ENCODE results near the gene SHKBP1. TPM values are rescaled to one million over a fixed set of nuclear protein-coding genes. Genes with fewer than 3 reads are reported as not detected.

The SHKBP1 gene
- total RNA-seq, 4 donors from 2014 or later, result 29.0 to 48.4 (median 34.8) TPM

DNA sequence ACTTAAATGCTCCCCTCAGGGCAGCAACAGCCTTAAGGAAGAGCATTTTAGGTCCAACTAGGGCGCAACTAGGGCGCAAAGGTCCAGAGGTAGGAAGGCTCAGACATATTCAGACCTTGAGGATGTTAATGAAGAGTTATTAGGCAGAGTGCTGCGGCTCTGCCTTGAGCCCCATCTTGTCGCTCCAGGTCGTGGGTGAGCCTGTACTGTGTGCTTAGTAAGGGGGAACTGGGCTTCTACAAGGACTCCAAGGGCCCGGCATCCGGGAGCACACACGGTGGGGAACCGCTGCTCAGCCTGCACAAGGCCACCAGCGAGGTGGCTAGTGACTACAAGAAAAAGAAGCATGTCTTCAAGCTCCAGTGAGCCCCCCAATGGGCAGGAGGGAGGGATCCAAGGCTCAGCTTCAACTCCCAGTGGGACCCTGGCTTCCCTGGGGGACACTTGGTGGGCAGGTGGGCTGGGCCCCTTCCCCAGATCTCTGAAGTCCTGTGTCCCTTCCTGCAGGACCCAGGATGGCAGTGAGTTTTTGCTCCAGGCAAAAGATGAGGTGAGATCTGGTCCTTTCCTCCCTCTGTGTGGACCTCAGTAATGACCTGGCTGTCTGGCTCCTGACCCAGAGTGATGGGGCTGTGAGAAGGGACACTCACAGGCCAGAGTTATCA, 4.7 kb upstream of the SHKBP1 start:
- TF ChIP-seq, protein P1, sequence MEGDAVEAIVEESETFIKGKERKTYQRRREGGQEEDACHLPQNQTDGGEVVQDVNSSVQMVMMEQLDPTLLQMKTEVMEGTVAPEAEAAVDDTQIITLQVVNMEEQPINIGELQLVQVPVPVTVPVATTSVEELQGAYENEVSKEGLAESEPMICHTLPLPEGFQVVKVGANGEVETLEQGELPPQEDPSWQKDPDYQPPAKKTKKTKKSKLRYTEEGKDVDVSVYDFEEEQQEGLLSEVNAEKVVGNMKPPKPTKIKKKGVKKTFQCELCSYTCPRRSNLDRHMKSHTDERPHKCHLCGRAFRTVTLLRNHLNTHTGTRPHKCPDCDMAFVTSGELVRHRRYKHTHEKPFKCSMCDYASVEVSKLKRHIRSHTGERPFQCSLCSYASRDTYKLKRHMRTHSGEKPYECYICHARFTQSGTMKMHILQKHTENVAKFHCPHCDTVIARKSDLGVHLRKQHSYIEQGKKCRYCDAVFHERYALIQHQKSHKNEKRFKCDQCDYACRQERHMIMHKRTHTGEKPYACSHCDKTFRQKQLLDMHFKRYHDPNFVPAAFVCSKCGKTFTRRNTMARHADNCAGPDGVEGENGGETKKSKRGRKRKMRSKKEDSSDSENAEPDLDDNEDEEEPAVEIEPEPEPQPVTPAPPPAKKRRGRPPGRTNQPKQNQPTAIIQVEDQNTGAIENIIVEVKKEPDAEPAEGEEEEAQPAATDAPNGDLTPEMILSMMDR (IDR thresholded peaks at IDR 0.05; ENCODE audit: low read depth), result no peak

DNA sequence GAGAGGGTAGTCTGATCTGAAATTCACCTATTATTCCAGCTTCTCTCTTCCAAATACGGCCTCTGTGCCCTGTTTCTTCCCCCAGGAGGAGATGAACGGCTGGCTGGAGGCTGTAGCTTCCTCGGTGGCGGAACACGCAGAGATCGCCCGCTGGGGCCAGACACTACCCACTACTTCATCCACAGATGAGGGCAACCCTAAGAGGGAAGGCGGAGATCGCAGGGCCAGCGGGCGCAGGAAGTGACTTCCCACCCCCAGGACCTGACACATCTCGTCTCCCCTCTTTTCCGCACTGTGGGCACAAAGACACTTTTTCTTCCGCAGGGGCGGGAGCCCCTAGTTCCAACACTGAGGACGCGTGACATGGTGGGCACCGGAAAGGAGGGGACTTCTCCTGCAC, 1.3 kb upstream of the SHKBP1 start:
- TF ChIP-seq, protein P1 (IDR thresholded peaks at IDR 0.05; ENCODE audit: low read depth), result no peak

DNA sequence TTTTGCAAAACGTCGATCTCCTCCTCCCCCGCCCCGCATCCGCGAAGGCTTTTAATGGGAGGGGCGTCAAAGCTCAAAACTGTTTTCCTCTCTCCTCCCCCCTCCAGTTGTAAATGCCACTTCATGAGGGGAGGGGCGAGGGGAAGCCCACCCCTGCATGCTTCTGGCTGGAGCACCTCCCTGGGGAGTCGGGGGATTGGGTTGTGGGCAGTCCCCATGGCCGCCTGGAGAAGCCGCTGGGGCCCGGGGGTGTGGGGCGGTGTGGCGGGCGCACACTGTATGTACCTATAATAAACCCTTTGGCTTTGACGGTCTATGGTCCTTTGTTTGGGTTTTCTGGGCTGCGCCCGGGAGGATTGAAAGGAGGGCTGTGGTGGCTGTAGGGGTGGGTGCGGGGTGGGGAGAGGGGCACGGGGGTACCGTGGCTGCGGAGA, 505 bp upstream of the SHKBP1 start:
- TF ChIP-seq, protein P1 (IDR thresholded peaks at IDR 0.05; ENCODE audit: low read depth), result no peak

DNA sequence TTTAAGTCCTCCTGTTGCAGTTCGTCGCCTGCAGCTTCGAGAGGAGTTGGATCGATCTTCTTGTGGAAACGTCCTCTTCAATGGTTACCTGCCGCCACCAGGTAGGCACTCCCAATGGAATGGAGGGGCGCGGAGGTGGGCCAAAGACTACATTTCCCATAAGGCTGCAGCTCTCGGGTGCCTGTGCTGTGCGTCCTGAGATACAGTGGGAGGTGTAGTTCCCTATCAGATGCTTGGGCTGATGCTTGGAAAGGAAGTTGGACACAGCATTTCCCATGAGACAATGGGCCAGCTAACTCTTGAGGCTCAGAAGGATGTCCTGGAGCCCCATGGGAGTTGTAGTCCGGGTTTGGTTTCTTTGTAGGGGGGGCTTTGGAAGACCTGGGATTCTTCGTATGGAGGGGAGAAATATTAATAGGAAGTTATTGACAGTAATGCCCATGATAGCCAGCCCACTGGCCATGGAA, 1.8 kb downstream of the SHKBP1 start:
- TF ChIP-seq, protein P1 (IDR thresholded peaks at IDR 0.05; ENCODE audit: low read depth), result no peak

DNA sequence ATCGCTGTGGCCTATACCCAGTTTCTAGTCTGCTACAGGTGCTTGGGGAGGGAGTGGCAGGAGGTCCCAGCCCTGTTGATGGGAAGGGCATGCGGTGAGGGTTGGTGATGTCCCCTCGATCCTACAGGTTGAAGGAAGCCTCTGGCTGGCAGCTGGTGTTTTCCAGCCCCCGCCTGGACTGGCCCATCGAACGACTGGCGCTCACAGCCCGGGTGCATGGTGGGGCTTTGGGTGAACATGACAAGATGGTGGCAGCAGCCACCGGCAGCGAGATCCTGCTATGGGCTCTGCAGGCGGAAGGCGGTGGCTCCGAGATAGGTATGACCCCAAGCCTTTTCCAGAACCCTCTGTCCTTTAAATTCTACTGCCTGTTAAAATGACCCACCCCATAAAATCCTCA, 3.9 kb downstream of the SHKBP1 start:
- TF ChIP-seq, protein P1 (IDR thresholded peaks at IDR 0.05; ENCODE audit: low read depth), result no peak

DNA sequence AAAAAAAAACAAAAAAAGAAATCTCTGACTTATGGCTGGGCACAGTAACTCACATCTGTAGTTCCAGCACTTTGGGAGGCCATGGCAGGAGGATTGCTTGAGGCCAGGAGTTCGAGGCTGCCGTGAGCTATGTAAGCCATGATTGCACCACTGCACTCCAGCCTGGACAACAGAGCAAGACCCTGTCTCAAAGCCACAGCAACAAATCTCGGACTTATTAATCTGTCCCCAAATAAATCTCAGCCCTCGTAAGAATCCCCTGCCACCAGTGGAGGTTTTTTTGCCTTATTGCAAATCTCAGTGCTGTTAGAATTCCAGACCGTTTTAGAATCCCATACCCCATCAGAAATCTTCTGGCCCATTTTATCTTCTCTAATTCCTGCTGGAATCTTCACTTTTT, 4.9 kb downstream of the SHKBP1 start:
- TF ChIP-seq, protein P1 (IDR thresholded peaks at IDR 0.05; ENCODE audit: low read depth), result no peak

DNA sequence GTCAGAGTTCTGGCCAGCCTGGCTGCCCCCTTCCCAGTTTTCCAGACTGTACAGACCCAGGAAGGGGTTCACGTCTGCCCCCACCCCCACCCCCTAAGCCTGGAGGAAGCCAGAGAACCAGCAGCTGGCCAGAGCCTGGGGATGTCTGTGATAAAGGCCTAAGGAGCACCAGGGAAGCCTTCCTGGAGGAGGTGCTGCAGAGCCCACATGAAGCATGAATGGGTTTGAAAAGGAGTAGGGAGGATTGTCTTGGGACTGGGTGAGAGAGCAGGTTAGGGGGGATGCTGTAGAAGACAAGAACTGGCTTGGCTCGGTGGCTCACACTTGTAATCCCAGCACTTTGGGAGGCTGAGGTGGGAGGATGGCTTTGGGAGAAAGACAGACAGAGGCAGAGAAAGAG, 5.8 kb downstream of the SHKBP1 start:
- TF ChIP-seq, protein P1 (IDR thresholded peaks at IDR 0.05; ENCODE audit: low read depth), result no peak
